Subcutaneous abdominal adipose tissue (tissue), 5 donors: ENCODE results near the gene WDPCP.

Experiments used
- H3K27ac ChIP-seq: one replicate; pipeline ENCODE4 v1.7.0; 2013; ENCODE audit warnings: low read depth, mild to moderate bottlenecking, inconsistent platforms, low read length, moderate library complexity
- H3K27me3 ChIP-seq, 5 donors: one replicate each; pipeline ENCODE4 v1.7.0; 2013; ENCODE audit warnings: low read length in 5 of 5, inconsistent platforms in 1 of 5; ENCODE audit not compliant: control insufficient read depth in 5 of 5, insufficient read depth in 4 of 5
- H3K36me3 ChIP-seq, 5 donors: one replicate each; pipeline ENCODE4 v1.7.0; 2013; ENCODE audit warnings: low read length in 5 of 5; ENCODE audit not compliant: control insufficient read depth in 5 of 5, insufficient read depth in 5 of 5
- H3K4me1 ChIP-seq, 5 donors: one replicate each; pipeline ENCODE4 v1.7.0; 2013; ENCODE audit warnings: low read length in 5 of 5, mild to moderate bottlenecking in 3 of 5, moderate library complexity in 1 of 5; ENCODE audit not compliant: control insufficient read depth in 5 of 5, insufficient read depth in 5 of 5
- H3K4me3 ChIP-seq, 5 donors: one replicate each; pipeline ENCODE4 v1.7.0; 2013; ENCODE audit warnings: low read length in 5 of 5, low read depth in 1 of 5
- H3K9ac ChIP-seq, 5 donors: one replicate each; pipeline ENCODE4 v1.7.0; 2013; ENCODE audit warnings: low read length in 5 of 5, mild to moderate bottlenecking in 4 of 5, moderate library complexity in 3 of 5
- H3K9me3 ChIP-seq, 5 donors: one replicate each; pipeline ENCODE4 v1.7.0; 2013; ENCODE audit warnings: low read length in 5 of 5; ENCODE audit not compliant: control insufficient read depth in 5 of 5
- donor health status: healthy.
- donor health status: healthy.
- donor health status: healthy.
- donor health status: healthy.
- donor health status: healthy.

The WDPCP gene

DNA sequence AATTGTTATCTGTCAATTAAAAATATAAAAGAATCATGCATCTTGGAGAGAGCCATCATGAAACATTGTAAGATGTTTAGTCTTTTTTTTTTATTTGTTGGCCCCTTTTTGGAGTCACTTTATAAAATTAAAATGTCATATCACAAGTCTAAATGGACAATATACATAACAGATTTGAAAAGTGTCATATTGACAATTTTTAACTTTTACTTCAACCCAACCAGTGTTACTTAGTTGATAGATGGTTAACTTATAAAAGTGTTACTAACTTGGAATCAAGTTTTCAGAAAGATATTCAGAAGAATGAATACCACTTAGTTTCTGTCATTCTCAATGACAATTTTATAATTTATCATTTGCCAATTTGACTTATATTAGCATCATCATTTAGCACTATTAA lies 319.3 kb downstream of the WDPCP start:
- Histone ChIP-seq H3K36me3 (no peaks in the 10 kb centered on the region), H3K27me3 (no peaks in the 10 kb centered on the region), H3K4me3 (no peak overlapping the region), H3K9ac (no peak overlapping the region), H3K27ac (no peak overlapping the region), H3K9me3 (peaks cover 0 to 24% (median 21%) of the 10 kb centered on the region in 5 donors), H3K4me1 (peaks cover 0 to 7% (median 0%) of the 10 kb centered on the region in 5 donors)

DNA sequence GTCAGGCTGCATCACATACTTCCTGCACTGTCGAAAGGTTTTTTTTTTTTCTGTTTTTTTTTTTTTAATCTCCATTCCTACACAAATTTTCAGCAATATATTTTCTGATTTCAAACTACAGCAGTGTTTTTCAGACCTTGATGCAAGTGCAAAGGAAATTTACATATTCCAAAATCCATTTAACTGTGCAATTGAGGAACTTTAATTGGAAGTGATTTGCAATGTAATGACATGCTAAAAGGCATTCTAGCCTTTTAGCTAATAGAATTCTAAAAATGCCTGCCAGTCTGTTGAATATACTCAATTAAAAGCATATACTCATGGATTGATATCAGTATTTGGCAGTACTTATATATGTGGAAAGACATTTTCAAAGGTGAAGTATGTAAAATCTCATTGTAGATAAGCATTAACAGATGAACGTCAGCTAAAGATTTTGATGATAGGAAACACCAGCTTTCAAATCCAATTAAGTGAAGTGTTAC lies 327.1 kb downstream of the WDPCP start:
- H3K27me3 ChIP-seq = no peaks in the 10 kb centered on the region
- H3K4me3 ChIP-seq = no peak overlapping the region
- H3K9me3 ChIP-seq = no peaks in the 10 kb centered on the region
- H3K27ac ChIP-seq = no peak overlapping the region
- H3K9ac ChIP-seq = no peak overlapping the region
- H3K4me1 ChIP-seq = peaks cover 0 to 18% (median 5%) of the 10 kb centered on the region in 5 donors
- H3K36me3 ChIP-seq = peaks cover 0 to 3% (median 0%) of the 10 kb centered on the region in 5 donors

DNA sequence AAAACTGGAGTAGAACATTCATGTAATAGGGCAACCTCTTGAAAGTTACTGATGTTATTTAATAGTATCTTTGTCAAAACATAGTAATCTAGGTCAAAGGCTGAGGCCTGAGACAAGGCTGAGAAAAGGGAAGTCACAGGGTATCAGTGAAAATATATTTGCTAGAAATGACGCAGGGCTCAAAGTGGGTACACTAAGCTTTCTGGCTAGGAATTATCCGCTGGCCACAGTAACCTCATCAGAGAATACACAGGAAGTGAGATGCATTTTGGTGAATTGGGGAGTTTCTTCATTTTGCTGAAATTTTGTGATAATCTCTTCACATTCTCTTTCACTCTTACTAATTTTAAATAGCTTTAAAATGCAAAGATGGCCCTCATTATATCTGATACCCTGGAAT lies 330.8 kb downstream of the WDPCP start:
- H3K36me3 ChIP-seq = peaks cover 0 to 6% (median 4%) of the 10 kb centered on the region in 5 donors
- H3K9ac ChIP-seq = no peak overlapping the region
- H3K4me3 ChIP-seq = no peak overlapping the region
- no peaks in the 10 kb centered on the region for H3K9me3 ChIP-seq
- H3K4me1 ChIP-seq = peaks cover 0 to 18% (median 5%) of the 10 kb centered on the region in 5 donors
- no peaks in the 10 kb centered on the region for H3K27me3 ChIP-seq
- H3K27ac ChIP-seq = no peak overlapping the region

DNA sequence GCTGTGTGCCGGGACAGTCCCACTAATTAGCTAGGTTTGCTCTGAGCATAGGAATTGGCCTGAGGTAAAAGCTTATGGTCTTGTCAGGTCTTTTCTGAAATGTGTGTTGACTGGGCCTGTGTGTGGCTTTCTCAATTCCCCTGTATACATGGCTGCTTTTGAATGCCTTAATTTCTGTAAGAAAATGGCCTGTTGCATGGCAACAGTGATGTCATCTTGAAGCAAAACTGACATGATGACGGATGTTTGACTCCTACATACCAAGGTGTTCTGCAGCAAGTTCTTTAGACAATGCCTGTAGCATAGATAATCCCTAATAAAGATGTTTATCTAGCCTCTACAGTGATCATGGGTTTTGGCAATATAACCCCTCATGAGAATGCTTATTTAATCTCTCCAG lies 339.1 kb downstream of the WDPCP start:
- Histone ChIP-seq H3K27me3 (no peaks in the 10 kb centered on the region), H3K27ac (no peak overlapping the region), H3K36me3 (peaks cover 0 to 12% (median 0%) of the 10 kb centered on the region in 5 donors), H3K9ac (no peak overlapping the region), H3K9me3 (no peaks in the 10 kb centered on the region), H3K4me3 (no peak overlapping the region), H3K4me1 (no peaks in the 10 kb centered on the region)

DNA sequence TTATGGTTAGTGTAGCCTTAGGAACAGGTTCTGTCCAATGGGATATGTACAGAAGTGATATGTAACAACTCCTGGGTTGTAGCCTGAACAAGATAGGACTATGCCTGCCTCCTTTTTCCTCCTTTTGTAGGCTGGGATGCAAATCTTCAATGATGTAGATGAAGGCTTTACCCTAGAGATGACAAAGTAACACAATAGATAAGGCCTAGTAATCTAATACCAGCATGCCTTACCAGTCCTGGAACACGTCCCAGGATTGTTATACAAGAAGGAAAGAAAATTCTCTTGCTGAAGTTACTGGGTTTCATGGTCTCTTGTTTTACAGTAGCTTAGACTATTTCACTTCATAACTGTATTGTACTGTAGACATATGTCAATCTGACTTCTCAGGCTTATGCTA lies 345.5 kb downstream of the WDPCP start:
- no peak overlapping the region for H3K27ac ChIP-seq
- H3K4me3 ChIP-seq = no peak overlapping the region
- no peaks in the 10 kb centered on the region for H3K4me1 ChIP-seq
- no peaks in the 10 kb centered on the region for H3K27me3 ChIP-seq
- peaks cover 0 to 8% (median 5%) of the 10 kb centered on the region in 5 donors for H3K36me3 ChIP-seq
- H3K9ac ChIP-seq = no peak overlapping the region
- no peaks in the 10 kb centered on the region for H3K9me3 ChIP-seq

DNA sequence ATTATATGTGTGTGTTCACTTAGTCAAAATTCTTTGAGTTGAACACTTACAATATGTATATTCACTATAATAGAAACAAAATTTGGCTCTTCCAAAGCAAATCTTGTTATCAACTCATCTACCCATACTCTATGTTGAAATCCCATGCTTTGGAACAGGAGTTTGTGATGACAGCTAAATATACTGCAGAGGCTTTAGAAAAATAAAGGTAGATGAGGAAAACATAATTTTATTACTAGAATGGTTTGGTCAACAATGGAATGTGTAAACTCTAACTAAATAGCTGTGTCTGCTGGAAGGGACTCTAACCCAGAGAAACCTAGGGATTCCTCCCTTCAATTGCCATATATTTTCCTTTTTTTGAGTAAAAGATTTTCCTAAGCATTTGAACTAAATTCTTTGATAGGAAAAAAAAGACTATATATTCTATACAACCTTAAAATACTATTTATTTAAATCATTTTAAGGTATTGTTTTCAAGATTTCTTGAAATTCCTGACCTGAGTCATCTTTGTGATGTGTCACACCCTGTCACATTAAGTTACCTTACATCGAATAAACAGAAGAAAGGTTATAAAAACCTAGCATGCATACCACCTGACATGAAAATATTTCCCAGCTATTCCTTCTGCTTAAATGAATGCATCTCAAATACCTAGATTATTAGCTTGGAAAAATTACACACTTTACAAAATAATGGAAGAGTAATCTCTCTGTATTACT lies 362.2 kb downstream of the WDPCP start:
- Histone ChIP-seq H3K9me3 (peaks cover 0 to 2% (median 0%) of the 10 kb centered on the region in 5 donors), H3K9ac (no peak overlapping the region), H3K4me3 (no peak overlapping the region), H3K27ac (no peak overlapping the region), H3K4me1 (no peaks in the 10 kb centered on the region), H3K36me3 (peaks cover 0 to 4% (median 0%) of the 10 kb centered on the region in 5 donors), H3K27me3 (no peaks in the 10 kb centered on the region)

DNA sequence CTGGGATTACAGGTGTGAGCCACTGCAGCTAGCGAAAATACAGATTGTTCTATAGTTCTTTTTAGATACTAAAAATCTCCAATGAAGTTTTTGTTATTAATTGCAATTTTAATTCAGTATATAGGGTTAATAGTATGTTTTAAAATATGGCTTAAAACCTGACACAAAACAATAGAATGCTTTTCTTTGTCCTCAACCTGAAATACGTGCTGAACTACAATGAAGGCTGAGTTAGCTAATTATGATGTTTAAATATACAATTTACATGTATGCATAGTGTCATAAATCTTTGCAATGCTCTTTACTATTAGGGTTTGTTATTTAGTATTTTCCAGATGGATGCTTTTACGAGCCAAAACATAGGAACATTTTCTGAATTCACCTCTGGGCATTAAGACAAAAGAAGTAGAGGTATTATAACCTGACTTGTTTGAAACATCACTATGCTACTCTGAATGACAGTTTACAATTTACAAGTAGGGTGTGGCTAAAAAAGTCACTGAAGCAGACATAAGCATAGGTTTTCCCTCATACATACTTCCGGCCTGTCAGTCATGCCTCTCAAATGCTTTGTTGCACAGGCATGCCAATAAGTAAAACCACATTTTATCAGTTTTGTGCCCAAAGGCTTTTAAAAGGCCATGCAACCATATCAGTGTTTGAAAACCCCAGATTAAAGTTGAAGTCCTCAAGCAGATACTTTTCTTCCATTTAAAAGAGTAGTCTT lies 369.3 kb downstream of the WDPCP start:
- Histone ChIP-seq H3K9me3 (no peaks in the 10 kb centered on the region), H3K4me1 (no peaks in the 10 kb centered on the region), H3K36me3 (peaks cover 0 to 4% (median 0%) of the 10 kb centered on the region in 5 donors), H3K27ac (no peak overlapping the region), H3K9ac (no peak overlapping the region), H3K4me3 (no peak overlapping the region), H3K27me3 (no peaks in the 10 kb centered on the region)

DNA sequence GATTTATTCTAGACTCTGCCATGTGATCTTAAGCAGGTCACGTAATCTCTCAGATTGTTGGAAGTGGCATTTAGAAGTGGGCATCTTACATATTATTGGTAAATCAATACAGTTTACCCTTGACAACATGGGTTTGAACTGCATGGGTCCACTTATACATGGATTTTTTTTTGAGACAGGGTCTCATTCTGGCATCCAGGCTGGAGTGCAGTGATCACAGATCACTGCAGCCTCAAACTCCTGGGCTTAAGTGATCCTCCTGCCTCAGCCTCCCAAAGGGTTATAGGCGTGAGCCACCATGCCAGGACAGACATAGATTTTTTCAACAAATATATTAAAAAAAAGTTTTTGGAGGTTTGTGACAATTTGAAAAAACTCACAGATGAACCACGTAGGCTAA lies 393.0 kb downstream of the WDPCP start:
- Histone ChIP-seq H3K36me3 (no peaks in the 10 kb centered on the region), H3K4me1 (no peaks in the 10 kb centered on the region), H3K4me3 (no peak overlapping the region), H3K9me3 (no peaks in the 10 kb centered on the region), H3K9ac (no peak overlapping the region), H3K27ac (no peak overlapping the region), H3K27me3 (no peaks in the 10 kb centered on the region)

DNA sequence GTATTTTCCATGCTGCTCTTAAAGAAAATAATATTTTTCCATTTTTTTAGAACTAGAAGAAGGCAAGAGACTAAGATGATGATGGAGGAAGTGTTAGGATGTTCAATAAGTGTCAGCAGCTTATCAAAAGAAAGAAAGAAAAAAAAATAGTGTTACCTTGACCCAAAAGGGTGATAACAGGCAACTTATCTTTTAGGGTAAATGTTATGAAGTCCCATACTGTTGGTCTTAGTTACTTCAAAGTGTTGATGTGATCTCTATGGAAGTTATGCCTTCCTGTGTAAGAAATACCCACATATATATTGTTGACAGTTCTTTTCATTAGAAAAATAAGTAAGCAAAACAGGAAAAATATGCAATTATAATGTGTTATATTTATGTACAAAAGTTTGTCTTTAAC lies 394.1 kb downstream of the WDPCP start:
- Histone ChIP-seq H3K4me3 (no peak overlapping the region), H3K27ac (no peak overlapping the region), H3K9me3 (peaks cover 0 to under 1% (median 0%) of the 10 kb centered on the region in 5 donors), H3K36me3 (no peaks in the 10 kb centered on the region), H3K4me1 (no peaks in the 10 kb centered on the region), H3K27me3 (no peaks in the 10 kb centered on the region), H3K9ac (no peak overlapping the region)
